Lung (tissue), 12 donors: ENCODE results near the gene KLHL7. TPM values are rescaled to one million over a fixed set of nuclear protein-coding genes. Genes with fewer than 3 reads are reported as not detected.

Experiments
- ATAC-seq: fragments of 200-7000 bp; cut with Tn5 transposase; one replicate; pipeline ENCODE4 v1.9.1; 2020; ENCODE audit warnings: moderate number of reproducible peaks; ENCODE audit not compliant: insufficient read depth, low FRiP score
- DNase-seq, 3 donors: peaks; one replicate each; pipeline ENCODE4 v3.0.0-alpha.2; 2013 to 2017
- H3K27ac ChIP-seq, 2 donors: one replicate each; pipeline ENCODE4 v1.5.1; 2013; ENCODE audit warnings: mild to moderate bottlenecking in 2 of 2, moderate library complexity in 2 of 2, control low read depth in 1 of 2, inconsistent platforms in 1 of 2, low read depth in 1 of 2, low read length in 1 of 2
- H3K27me3 ChIP-seq, 3 donors: one replicate each; pipeline ENCODE4 v1.5.1; 2013; ENCODE audit warnings: low read length in 2 of 3; ENCODE audit not compliant: control insufficient read depth in 3 of 3, insufficient read depth in 3 of 3
- H3K36me3 ChIP-seq, 4 donors: one replicate each; pipeline ENCODE4 v1.5.1; 2013; ENCODE audit warnings: low read length in 4 of 4, mild to moderate bottlenecking in 1 of 4, moderate library complexity in 1 of 4; ENCODE audit not compliant: control insufficient read depth in 4 of 4, insufficient read depth in 4 of 4
- H3K4me1 ChIP-seq, 5 donors: one replicate each; pipeline ENCODE4 v1.5.1; 2013; ENCODE audit warnings: low read length in 5 of 5, mild to moderate bottlenecking in 2 of 5, moderate library complexity in 1 of 5; ENCODE audit not compliant: control insufficient read depth in 5 of 5, insufficient read depth in 5 of 5
- H3K4me3 ChIP-seq: one replicate; pipeline ENCODE4 v1.5.1; 2013; ENCODE audit warnings: mild to moderate bottlenecking, control low read depth, moderate library complexity
- H3K9ac ChIP-seq, 2 donors: one replicate each; pipeline ENCODE4 v1.5.1; 2013; ENCODE audit warnings: low read length in 2 of 2, control low read depth in 1 of 2; ENCODE audit not compliant: insufficient read depth in 1 of 2
- H3K9me3 ChIP-seq, 4 donors: one replicate each; pipeline ENCODE4 v1.5.1; 2013; ENCODE audit warnings: low read length in 3 of 4, mild to moderate bottlenecking in 1 of 4, moderate library complexity in 1 of 4; ENCODE audit not compliant: control insufficient read depth in 4 of 4, insufficient read depth in 3 of 4
- CTCF ChIP-seq: IDR thresholded peaks from 2 replicates; pipeline ENCODE4 v1.5.1; 2012; ENCODE audit warnings: mild to moderate bottlenecking; ENCODE audit errors: control extremely low read depth, extremely low read depth
- WGBS, 2 donors: extraction: QIAGEN DNeasy Blood & Tissue Kit; methylation state at CpG; one replicate each; pipeline ENCODE4 v1.1.7; 2013; 5-methylcytosine and 5-hydroxymethylcytosine counted together
- polyA plus RNA-seq, 2 donors: library from polyadenylated mRNA; stranded (reverse); fragments of 200-250 nt; gene quantifications; one replicate each; pipeline ENCODE4 v1.2.1, GENCODE V29; 2013
- total RNA-seq, 2 donors: library from RNA; depleted of rRNA in 1 of 2; stranded (reverse); fragments of >200 nt in 1 of 2; gene quantifications; one replicate each; pipeline ENCODE4 v1.2.1, GENCODE V29; 2014 to 2021
- donor health status: control.
- donor health status: control.
- donor health status: Bipolar disorder and iron deficiency.
- donor health status: healthy.
- donor health status: DM: yes; HTN: yes; CAD: no.

Gene KLHL7
- total and polyA plus RNA-seq, 4 donors, result 11.5 to 38.1 (median 17.6) TPM

DNA sequence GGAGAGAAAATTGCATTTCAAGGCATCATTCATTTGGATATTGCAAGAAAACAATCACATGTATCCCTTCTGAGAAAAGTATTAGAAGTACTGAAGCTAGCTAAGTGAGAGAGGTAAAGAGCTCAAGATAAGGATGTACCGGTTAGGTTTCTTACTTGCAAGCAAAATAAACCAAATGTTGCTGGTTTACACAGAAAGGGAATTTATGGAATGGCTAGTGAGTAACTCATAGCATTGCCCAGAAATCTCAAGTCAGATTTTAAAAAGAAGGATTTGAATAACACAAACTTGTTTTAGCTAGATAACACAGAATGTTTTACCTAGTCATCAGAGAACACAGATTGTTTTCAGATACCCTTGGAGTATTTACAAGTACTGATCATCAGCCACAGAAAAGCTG lies 30.6 kb downstream of the KLHL7 start:
- Histone ChIP-seq H3K36me3 (peaks cover 3 to 6% (median 3%) of the 10 kb centered on the region in 4 donors), H3K9ac (no peak overlapping the region), H3K27me3 (no peaks in the 10 kb centered on the region), H3K27ac (no peak overlapping the region), H3K4me3 (no peak overlapping the region), H3K4me1 (peaks cover 0 to 6% (median 0%) of the 10 kb centered on the region in 5 donors), H3K9me3 (no peaks in the 10 kb centered on the region)
- DNase-seq (no peak), ATAC-seq (no peak)
- no peak for TF ChIP-seq CTCF
- 63 to 74% methylated on average over 1 of the region's 1 CpG for WGBS, 2 donors

DNA sequence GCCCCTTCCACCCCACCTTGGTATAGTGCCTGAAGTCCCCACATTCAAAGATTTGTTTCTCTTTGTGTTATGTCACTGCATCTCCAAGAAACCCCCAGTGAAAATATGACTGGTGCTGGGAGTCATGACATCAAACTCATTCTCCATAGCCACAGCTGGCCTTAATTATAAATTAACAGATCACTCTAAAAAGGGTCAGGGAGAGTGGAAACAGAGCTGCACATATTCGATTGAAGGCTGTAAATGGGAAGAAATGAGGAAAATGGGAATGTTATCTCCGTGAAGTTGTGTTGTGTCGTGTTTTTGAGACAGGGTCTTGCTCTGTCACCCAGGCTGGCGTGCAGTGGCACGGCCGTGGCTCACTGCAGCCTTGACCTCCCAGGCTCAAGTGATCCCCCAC lies 52.1 kb downstream of the KLHL7 start:
- Histone ChIP-seq H3K9me3 (no peaks in the 10 kb centered on the region), H3K4me3 (no peak overlapping the region), H3K9ac (no peak overlapping the region), H3K27me3 (no peaks in the 10 kb centered on the region), H3K27ac (no peak overlapping the region), H3K36me3 (peaks cover 14 to 22% (median 15%) of the 10 kb centered on the region in 4 donors), H3K4me1 (peaks cover 0 to 2% (median 0%) of the 10 kb centered on the region in 5 donors)
- 80 to 86% methylated on average over 6 of the region's 6 CpGs for WGBS, 2 donors
- TF ChIP-seq CTCF, result no peak
- no peak for ATAC-seq
- DNase-seq, result no peak

GRCh38 chr7:23158546-23158945 lies 53.0 kb downstream of the KLHL7 start:
- Histone ChIP-seq H3K4me3 (no peak overlapping the region), H3K27me3 (no peaks in the 10 kb centered on the region), H3K9ac (no peak overlapping the region), H3K27ac (no peak overlapping the region), H3K36me3 (peaks cover 9 to 16% (median 11%) of the 10 kb centered on the region in 4 donors), H3K9me3 (no peaks in the 10 kb centered on the region), H3K4me1 (peaks cover 0 to 2% (median 0%) of the 10 kb centered on the region in 5 donors)
- no peak for TF ChIP-seq CTCF
- 96 to 97% methylated on average over 2 of the region's 2 CpGs for WGBS, 2 donors
- no peak for ATAC-seq
- no peak for DNase-seq

DNA sequence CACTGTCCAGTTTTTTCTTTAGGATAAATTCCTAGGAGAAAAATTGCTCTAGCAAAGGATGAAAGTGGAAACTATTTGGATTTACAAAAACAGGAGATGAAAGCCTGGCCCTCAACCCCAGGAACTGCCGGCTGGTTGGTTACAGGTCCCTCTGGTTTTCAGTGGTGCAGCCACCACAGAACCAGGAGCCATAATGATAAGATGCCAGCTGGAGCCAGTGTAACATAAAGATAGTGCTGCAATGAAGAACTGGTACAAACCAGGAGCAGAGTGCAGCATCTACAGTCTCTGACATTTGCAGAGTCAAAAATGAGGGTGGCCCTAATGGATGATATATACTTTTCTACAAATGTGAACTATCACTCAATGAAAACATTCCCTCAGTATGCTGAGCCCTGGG lies 55.9 kb downstream of the KLHL7 start:
- no peak for ATAC-seq
- Histone ChIP-seq H3K4me3 (no peak overlapping the region), H3K27ac (no peak overlapping the region), H3K36me3 (peaks cover 0 to 10% (median 9%) of the 10 kb centered on the region in 4 donors), H3K9ac (no peak overlapping the region), H3K4me1 (peaks cover 0 to 4% (median 0%) of the 10 kb centered on the region in 5 donors), H3K9me3 (no peaks in the 10 kb centered on the region), H3K27me3 (no peaks in the 10 kb centered on the region)
- DNase-seq, result no peak
- TF ChIP-seq CTCF, result no peak
- WGBS, 2 donors, result 96 to 97% methylated on average over 1 of the region's 1 CpG
